SK-N-SH (cell line): Measurements from ENCODE around the gene TPRX1. TPM values are rescaled to one million over a fixed set of nuclear protein-coding genes. Genes with fewer than 3 reads are reported as not detected.

Source experiments
- CTCF ChIA-PET: fragments of 300-600, 350-600 bp; formaldehyde crosslinking; extraction: SDS; loops from one replicate; lab custom pipeline; 2021; lab: Yijun Ruan, JAX
- POLR2A ChIA-PET: fragments of 350-600 bp; sonication (Branson Sonifier 250); formaldehyde crosslinking; extraction: SDS; loops from one replicate; lab custom pipeline; 2020; ENCODE audit warnings: antibody characterized with exemption, inconsistent platforms; lab: Yijun Ruan, JAX
- DNase-seq: peaks from one replicate; pipeline ENCODE4 v3.0.0; 2012
- H2AFZ ChIP-seq: fragments of 200-600 bp; sonication (generic); 2 replicates; pipeline ENCODE4 v1.8.1; 2016; ENCODE audit warnings: antibody characterized with exemption, mild to moderate bottlenecking, low read depth
- H3F3A ChIP-seq: fragments of 200-600 bp; sonication (generic); replicated peaks from 2 replicates; pipeline ENCODE3; 2016; ENCODE audit warnings: antibody characterized with exemption, mild to moderate bottlenecking; ENCODE audit not compliant: insufficient read depth
- H3K27ac ChIP-seq, 2 experiments: fragments of 200-500 bp in 1 of 2; fragments of 200-600 bp in 1 of 2; sonication (Bioruptor generic) in 1 of 2; sonication (generic), shearing (Covaris generic) in 1 of 2; 2 replicates each; pipeline versions ENCODE4 v1.5.1 to v1.6.1; 2014 to 2016; ENCODE audit warnings: low read depth in 2 of 2, inconsistent platforms in 1 of 2, low read length in 1 of 2, mild to moderate bottlenecking in 1 of 2, mixed read lengths in 1 of 2
- H3K27me3 ChIP-seq: fragments of 200-600 bp; sonication (generic), shearing (Covaris generic); 2 replicates; pipeline ENCODE4 v1.6.1; 2016; ENCODE audit warnings: mixed run types; ENCODE audit not compliant: insufficient read depth
- H3K36me3 ChIP-seq, 2 experiments: fragments of 200-500 bp in 1 of 2; fragments of 200-600 bp in 1 of 2; sonication (Bioruptor generic) in 1 of 2; sonication (generic) in 1 of 2; replicated peaks in 1 of 2; 2 replicates each; pipeline versions ENCODE3 to v1.5.1; 2014 to 2016; ENCODE audit warnings: low read length in 1 of 2, mild to moderate bottlenecking in 1 of 2; ENCODE audit not compliant: insufficient read depth in 2 of 2, control insufficient read depth in 1 of 2
- H3K4me1 ChIP-seq, 2 experiments: fragments of 200-500 bp in 1 of 2; fragments of 200-600 bp in 1 of 2; sonication (Bioruptor generic) in 1 of 2; sonication (generic), shearing (Covaris generic) in 1 of 2; 2 replicates each; pipeline versions ENCODE4 v1.5.1 to v1.6.1; 2014 to 2016; ENCODE audit warnings: low read depth in 1 of 2, low read length in 1 of 2, mixed run types in 1 of 2; ENCODE audit not compliant: insufficient read depth in 2 of 2, control insufficient read depth in 1 of 2
- H3K4me2 ChIP-seq: fragments of 200-600 bp; sonication (generic), shearing (Covaris generic); 2 replicates; pipeline ENCODE4 v1.6.1; 2017; ENCODE audit warnings: mixed run types
- H3K4me3 ChIP-seq, 2 experiments: fragments of 200-500 bp in 1 of 2; fragments of 200-600 bp in 1 of 2; sonication (Bioruptor generic) in 1 of 2; sonication (generic), shearing (Covaris generic) in 1 of 2; 2 replicates each; pipeline versions ENCODE4 v1.5.1 to v1.8.1; 2014 to 2016; ENCODE audit warnings: low read depth in 2 of 2, inconsistent platforms in 1 of 2, low read length in 1 of 2, mild to moderate bottlenecking in 1 of 2, mixed read lengths in 1 of 2, moderate library complexity in 1 of 2
- H3K79me2 ChIP-seq: fragments of 200-600 bp; sonication (generic); 2 replicates; pipeline ENCODE4 v1.8.1; 2017; ENCODE audit warnings: mild to moderate bottlenecking; ENCODE audit not compliant: insufficient read depth
- H3K9ac ChIP-seq: fragments of 200-600 bp; sonication (generic); 2 replicates; pipeline ENCODE4 v1.6.1; 2017; ENCODE audit warnings: mixed run types
- H3K9me2 ChIP-seq: fragments of 200-600 bp; sonication (generic); 2 replicates; pipeline ENCODE4 v1.6.1; 2017; ENCODE audit warnings: mixed run types
- H3K9me3 ChIP-seq: fragments of 200-600 bp; sonication (generic); 2 replicates; pipeline ENCODE4 v1.6.1; 2017; ENCODE audit warnings: mixed run types, mild to moderate bottlenecking, moderate library complexity
- H4K20me1 ChIP-seq: fragments of 200-600 bp; sonication (generic); 2 replicates; pipeline ENCODE4 v1.6.1; 2017; ENCODE audit warnings: mild to moderate bottlenecking, mixed run types; ENCODE audit not compliant: insufficient read depth
- EZH2phosphoT487 ChIP-seq: fragments of 200-600 bp; sonication (generic); IDR thresholded peaks from 2 replicates; pipeline ENCODE4 v1.6.1; 2017; ENCODE audit warnings: low read depth, mixed run types, mild to moderate bottlenecking, antibody characterized with exemption, moderate library complexity, borderline replicate concordance
- GABPA ChIP-seq: IDR thresholded peaks from 2 replicates; pipeline ENCODE4 v1.4.0; 2012; ENCODE audit warnings: low read depth, mild to moderate bottlenecking
- JUND ChIP-seq: IDR thresholded peaks from 2 replicates; pipeline ENCODE4 v1.4.0; 2012
- MEF2A ChIP-seq: IDR thresholded peaks from 2 replicates; pipeline ENCODE4 v1.4.0; 2012; ENCODE audit warnings: low read depth, borderline replicate concordance
- NRF1 ChIP-seq: IDR thresholded peaks from 2 replicates; pipeline ENCODE4 v1.6.1; 2012; ENCODE audit warnings: low read depth, mild to moderate bottlenecking, low read length
- RCOR1 ChIP-seq: fragments of 150-350 bp; IDR thresholded peaks from 2 replicates; pipeline ENCODE4 v1.6.1; 2017; ENCODE audit warnings: antibody characterized with exemption, low read length
- RXRA ChIP-seq: IDR thresholded peaks from 2 replicates; pipeline ENCODE4 v1.4.0; 2012; ENCODE audit warnings: low read depth, mild to moderate bottlenecking, borderline replicate concordance
- SMC3 ChIP-seq: IDR thresholded peaks from 2 replicates; pipeline ENCODE4 v1.6.1; 2012; ENCODE audit warnings: low read depth, low read length, improper control_type of control experiment
- TAF1 ChIP-seq: IDR thresholded peaks from 2 replicates; pipeline ENCODE4 v1.6.1; 2012; ENCODE audit warnings: low read depth, mild to moderate bottlenecking, low read length, moderate library complexity, borderline replicate concordance
- WGBS: methylation state at CpG from one replicate; pipeline ENCODE4 v1.1.6; 2017; ENCODE audit warnings: low lambda C conversion rate; 5-methylcytosine and 5-hydroxymethylcytosine counted together
- polyA plus RNA-seq, 3 experiments: library from polyadenylated mRNA; depleted of rRNA; stranded (reverse); fragments of >200 nt; gene quantifications; 2 replicates each; pipeline ENCODE4 v1.2.3, GENCODE V29; 2012
- TF ChIP-seq, protein P1 (sequence below): IDR thresholded peaks from 2 replicates; pipeline ENCODE4; 2012

Gene TPRX1
- polyA plus RNA-seq, 1 of the 3 experiments (the other 2 are of a cell fraction): not detected

DNA sequence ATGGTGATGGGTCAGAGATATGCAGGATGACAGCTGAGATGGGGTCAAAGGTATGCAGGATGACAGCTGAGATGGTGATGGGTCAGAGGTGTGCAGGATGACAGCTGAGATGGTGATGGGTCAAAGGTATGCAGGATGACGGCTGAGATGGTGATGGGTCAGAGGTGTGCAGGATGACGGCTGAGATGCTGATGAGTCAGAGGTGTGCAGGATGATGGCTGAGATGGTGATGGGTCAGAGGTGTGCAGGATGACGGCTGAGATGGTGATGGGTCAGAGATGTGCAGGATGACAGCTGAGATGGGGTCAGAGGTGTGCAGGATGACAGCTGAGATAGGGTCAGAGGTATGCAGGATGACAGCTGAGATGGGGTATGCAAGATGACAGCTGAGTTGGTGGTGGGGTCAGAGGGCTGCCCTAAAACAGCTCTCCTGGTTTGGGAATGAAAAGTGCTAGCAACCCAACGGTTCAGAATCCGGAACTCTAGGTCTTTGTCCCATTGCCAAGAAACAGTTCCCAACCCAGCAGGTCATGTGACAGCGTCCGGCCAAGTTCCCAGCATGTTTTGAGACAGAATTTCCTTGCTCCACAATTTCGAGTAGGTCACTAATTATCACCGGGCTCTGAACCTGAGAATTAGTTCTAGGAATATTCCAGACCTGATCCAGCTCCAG lies 22.6 kb downstream of the TPRX1 start:
- 78% methylated on average over 6 of the region's 9 CpGs for whole genome bisulfite sequencing
- no peak overlapping the region for H3K4me2 ChIP-seq
- ChIA-PET CTCF (interaction anchor here (1.0 to 1.7 kb wide), 3 partner anchors 10 to 16 kb away, joined by 3 to 8 read pairs (median 3); no protein-coding TSS in a partner anchor), POLR2A (no interaction called here)
- H3F3A ChIP-seq: no peaks in the 10 kb centered on the region
- H4K20me1 ChIP-seq: peaks cover 4% of the 10 kb centered on the region; the same call in 1 of the 2 replicates
- H3K9ac ChIP-seq: no peak overlapping the region
- H3K9me3 ChIP-seq: no peaks in the 10 kb centered on the region
- H3K9me2 ChIP-seq: no peaks in the 10 kb centered on the region
- H3K27me3 ChIP-seq: no peaks in the 10 kb centered on the region
- no peak overlapping the region for H2AFZ ChIP-seq
- no peak for DNase-seq
- peaks cover 17 to 20% of the 10 kb centered on the region in 2 experiments for H3K36me3 ChIP-seq
- no peak overlapping the region for H3K27ac ChIP-seq
- H3K4me3 ChIP-seq: no peak overlapping the region
- peaks cover 8 to 13% of the 10 kb centered on the region in 2 experiments; a peak in 2 of 4 replicates for H3K4me1 ChIP-seq
- peaks cover 30% of the 10 kb centered on the region for H3K79me2 ChIP-seq
- TF ChIP-seq RCOR1 (no peak), MEF2A (no peak), SMC3 (no peak), EZH2phosphoT487 (no peak), JUND (no peak), RXRA (no peak)
- TF ChIP-seq, protein P1, sequence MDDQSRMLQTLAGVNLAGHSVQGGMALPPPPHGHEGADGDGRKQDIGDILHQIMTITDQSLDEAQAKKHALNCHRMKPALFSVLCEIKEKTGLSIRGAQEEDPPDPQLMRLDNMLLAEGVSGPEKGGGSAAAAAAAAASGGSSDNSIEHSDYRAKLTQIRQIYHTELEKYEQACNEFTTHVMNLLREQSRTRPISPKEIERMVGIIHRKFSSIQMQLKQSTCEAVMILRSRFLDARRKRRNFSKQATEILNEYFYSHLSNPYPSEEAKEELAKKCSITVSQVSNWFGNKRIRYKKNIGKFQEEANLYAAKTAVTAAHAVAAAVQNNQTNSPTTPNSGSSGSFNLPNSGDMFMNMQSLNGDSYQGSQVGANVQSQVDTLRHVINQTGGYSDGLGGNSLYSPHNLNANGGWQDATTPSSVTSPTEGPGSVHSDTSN: no peak

DNA sequence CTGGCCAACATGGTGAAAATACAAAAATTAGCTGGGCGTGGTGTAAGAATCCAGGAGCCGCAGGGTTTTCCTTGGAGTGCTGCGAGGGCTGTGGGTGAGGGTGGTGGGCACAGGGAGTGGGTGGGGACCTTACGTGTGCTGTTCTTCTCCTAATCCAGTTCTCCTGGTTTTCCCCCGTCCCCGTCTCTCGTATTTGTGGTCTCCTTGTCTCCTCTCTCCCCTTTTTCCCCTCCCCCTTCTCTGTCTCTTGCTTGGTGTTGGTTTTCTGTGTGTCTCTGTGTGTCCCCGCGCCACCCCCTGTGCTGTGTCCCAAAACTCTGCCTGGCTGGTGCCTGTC lies 24.2 kb downstream of the TPRX1 start:
- Histone ChIP-seq H3K9me2 (no peaks in the 10 kb centered on the region), H3K9me3 (no peaks in the 10 kb centered on the region), H3K4me2 (peak overlapping the region; percentile 88), H3F3A (no peaks in the 10 kb centered on the region), H3K9ac (no peak overlapping the region), H2AFZ (no peak overlapping the region), H3K36me3 (peaks cover 13 to 16% of the 10 kb centered on the region in 2 experiments), H3K4me1 (peaks cover 8 to 13% of the 10 kb centered on the region in 2 experiments; a peak in 2 of 4 replicates), H3K27ac (no peak overlapping the region), H4K20me1 (peaks cover 4% of the 10 kb centered on the region; the same call in 1 of the 2 replicates), H3K27me3 (no peaks in the 10 kb centered on the region), H3K79me2 (peaks cover 30% of the 10 kb centered on the region), H3K4me3 (no peak overlapping the region; a peak in 1 of 4 replicates)
- CTCF ChIA-PET: interaction anchor here (1.1 kb wide), 1 partner anchor 11 kb away, joined by 3 read pairs; no protein-coding TSS in a partner anchor
- TF ChIP-seq RCOR1 (no peak), NRF1 (no peak), GABPA (no peak), TAF1 (no peak)
- POLR2A ChIA-PET: no interaction called here
- whole genome bisulfite sequencing: 96% methylated on average over 9 of the region's 9 CpGs
- DNase-seq: no peak
